ENCODE measurements around the gene METTL18.

METTL18 gene

GRCh38 chr1:169788402-169788801, 6.3 kb downstream of the METTL18 start:
- DNase-seq (ENCODE audit: low read depth): no peak
- H3K4me3 ChIP-seq (ENCODE audit: low read depth, low read length): no peak overlapping the region
- no peak for TF ChIP-seq CTCF (conservative IDR thresholded peaks at IDR 0.05; ENCODE audit: low read depth, low read length)

GRCh38 chr1:169786974-169787373, 7.7 kb downstream of the METTL18 start:
- H3K4me3 ChIP-seq (ENCODE audit: low read depth, low read length): no peak overlapping the region
- no peak for TF ChIP-seq CTCF (conservative IDR thresholded peaks at IDR 0.05; ENCODE audit: low read depth, low read length)
- DNase-seq (ENCODE audit: low read depth): no peak

- no peak for TF ChIP-seq CTCF (conservative IDR thresholded peaks at IDR 0.05; ENCODE audit: low read depth, low read length)
- no peak for DNase-seq (ENCODE audit: low read depth)
- H3K4me3 ChIP-seq (ENCODE audit: low read depth, low read length): no peak overlapping the region
Measured at GRCh38 chr1:169785267-169785666, 9.4 kb downstream of the METTL18 start.

- H3K4me3 ChIP-seq (ENCODE audit: low read depth, low read length): no peak overlapping the region
- TF ChIP-seq CTCF (conservative IDR thresholded peaks at IDR 0.05; ENCODE audit: low read depth, low read length): no peak
Measured at GRCh38 chr1:169784102-169784501, 10.6 kb downstream of the METTL18 start.

GRCh38 chr1:169782596-169782995, 12.1 kb downstream of the METTL18 start:
- no peak for TF ChIP-seq CTCF (conservative IDR thresholded peaks at IDR 0.05; ENCODE audit: low read depth, low read length)
- no peak overlapping the region for H3K4me3 ChIP-seq (ENCODE audit: low read depth, low read length)
- no peak for DNase-seq (ENCODE audit: low read depth)

More at GRCh38 chr1:169784102-169784501, 10.6 kb downstream of the METTL18 start:
- peak; percentile 4 for DNase-seq (ENCODE audit: low read depth)

GRCh38 chr1:169779970-169780369, 14.7 kb downstream of the METTL18 start:
- TF ChIP-seq CTCF (conservative IDR thresholded peaks at IDR 0.05; ENCODE audit: low read depth, low read length): no peak
- no peak overlapping the region for H3K4me3 ChIP-seq (ENCODE audit: low read depth, low read length)
- peak; percentile 57 for DNase-seq (ENCODE audit: low read depth)

- peak; percentile 7 for DNase-seq (ENCODE audit: low read depth)
- no peak for TF ChIP-seq CTCF (conservative IDR thresholded peaks at IDR 0.05; ENCODE audit: low read depth, low read length)
Measured at GRCh38 chr1:169779150-169779549, 15.6 kb downstream of the METTL18 start.

More at GRCh38 chr1:169779150-169779549, 15.6 kb downstream of the METTL18 start:
- H3K4me3 ChIP-seq (ENCODE audit: low read depth, low read length): no peak overlapping the region

All from choroid plexus epithelial cell (primary cell).